ENCODE data around the gene GNPAT.

GRCh38 chr1:231272880-231273279 lies 31.9 kb downstream of the GNPAT start:
- no peak for TF ChIP-seq EZH2phosphoT487 (IDR thresholded peaks at IDR 0.05; ENCODE audit: unreplicated experiment)
- no peak for TF ChIP-seq CTCF (conservative IDR thresholded peaks at IDR 0.05; ENCODE audit: low read depth in 2 of 2)
- TF ChIP-seq EZH2 (IDR thresholded peaks at IDR 0.05; ENCODE audit: low read depth, unreplicated experiment) = no peak
- no peak for TF ChIP-seq POLR2AphosphoS5 (IDR thresholded peaks at IDR 0.05; ENCODE audit: low read depth)
- TF ChIP-seq REST (IDR thresholded peaks at IDR 0.05; ENCODE audit: unreplicated experiment) = no peak
- TF ChIP-seq ZNF114 (CRISPR knock-in tag; IDR thresholded peaks at IDR 0.05) = no peak
- TF ChIP-seq NANOG (IDR thresholded peaks at IDR 0.05; ENCODE audit: borderline replicate concordance) = no peak
- no peak for TF ChIP-seq JUNB (IDR thresholded peaks at IDR 0.05; ENCODE audit: unreplicated experiment)
- no peak for TF ChIP-seq CREB1 (CRISPR knock-in tag; IDR thresholded peaks at IDR 0.05; ENCODE audit: low read depth)

Measured in GM23338 (cell line).